Lower leg skin (tissue), 3 donors: Measurements from ENCODE around the gene TBC1D13.
"Not testable (repeated sequence)": the region's sequence is repeated elsewhere in the genome, so short reads cannot be mapped to it uniquely, and the experiment has no call there.

Experiments
- POLR2A ChIP-seq, 2 donors: fragments of 450-650 bp; IDR thresholded peaks; one replicate each; pipeline ENCODE4 v1.6.1; 2016 to 2017; ENCODE audit warnings: antibody characterized with exemption in 2 of 2, mild to moderate bottlenecking in 1 of 2, moderate library complexity in 1 of 2
- TF ChIP-seq, protein P1 (sequence below), 3 donors: fragments of 450-650 bp; IDR thresholded peaks; one replicate each; pipeline ENCODE4 v1.5.1; 2016; ENCODE audit warnings: antibody characterized with exemption in 3 of 3, mild to moderate bottlenecking in 3 of 3, moderate library complexity in 2 of 3

DNA sequence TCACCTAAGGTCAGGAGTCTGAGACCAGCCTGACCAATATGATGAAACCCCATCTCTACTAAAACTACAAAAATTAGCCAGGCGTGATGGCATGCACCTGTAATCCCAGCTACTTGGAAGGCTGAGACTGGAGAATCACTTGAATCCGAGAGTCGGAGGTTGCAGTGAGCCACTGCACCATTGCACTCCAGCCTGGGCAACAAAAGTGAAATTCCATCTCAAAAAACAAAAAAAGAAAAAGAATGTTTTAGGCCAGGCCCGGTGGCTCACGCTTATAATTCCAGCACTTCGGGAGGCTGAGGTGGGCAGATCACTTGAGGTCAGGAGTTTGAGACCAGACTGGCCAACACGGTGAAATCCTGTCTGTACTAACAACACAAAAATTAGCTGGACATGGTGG lies 71.4 kb downstream of the TBC1D13 start:
- TF ChIP-seq, protein P1, sequence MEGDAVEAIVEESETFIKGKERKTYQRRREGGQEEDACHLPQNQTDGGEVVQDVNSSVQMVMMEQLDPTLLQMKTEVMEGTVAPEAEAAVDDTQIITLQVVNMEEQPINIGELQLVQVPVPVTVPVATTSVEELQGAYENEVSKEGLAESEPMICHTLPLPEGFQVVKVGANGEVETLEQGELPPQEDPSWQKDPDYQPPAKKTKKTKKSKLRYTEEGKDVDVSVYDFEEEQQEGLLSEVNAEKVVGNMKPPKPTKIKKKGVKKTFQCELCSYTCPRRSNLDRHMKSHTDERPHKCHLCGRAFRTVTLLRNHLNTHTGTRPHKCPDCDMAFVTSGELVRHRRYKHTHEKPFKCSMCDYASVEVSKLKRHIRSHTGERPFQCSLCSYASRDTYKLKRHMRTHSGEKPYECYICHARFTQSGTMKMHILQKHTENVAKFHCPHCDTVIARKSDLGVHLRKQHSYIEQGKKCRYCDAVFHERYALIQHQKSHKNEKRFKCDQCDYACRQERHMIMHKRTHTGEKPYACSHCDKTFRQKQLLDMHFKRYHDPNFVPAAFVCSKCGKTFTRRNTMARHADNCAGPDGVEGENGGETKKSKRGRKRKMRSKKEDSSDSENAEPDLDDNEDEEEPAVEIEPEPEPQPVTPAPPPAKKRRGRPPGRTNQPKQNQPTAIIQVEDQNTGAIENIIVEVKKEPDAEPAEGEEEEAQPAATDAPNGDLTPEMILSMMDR (IDR thresholded peaks at IDR 0.05): not testable (repeated sequence)
- not testable (repeated sequence) for TF ChIP-seq POLR2A (IDR thresholded peaks at IDR 0.05)
